GM19328 (cell line): ENCODE measurements around the gene NUBPL.
"Not testable (repeated sequence)": the region's sequence is repeated elsewhere in the genome, so short reads cannot be mapped to it uniquely, and the experiment has no call there.

Experiments used
- ATAC-seq: cut with Tn5 transposase; IDR thresholded peaks from one replicate; pipeline ENCODE4 v1.9.1; 2021; ENCODE audit warnings: mild to moderate bottlenecking, moderate library complexity; ENCODE audit not compliant: unreplicated experiment

Gene NUBPL

GRCh38 chr14:31868096-31868495, 306.9 kb downstream of the NUBPL start:
- not testable (repeated sequence) for ATAC-seq

GRCh38 chr14:31876741-31877140, 315.5 kb downstream of the NUBPL start:
- no peak for ATAC-seq

DNA sequence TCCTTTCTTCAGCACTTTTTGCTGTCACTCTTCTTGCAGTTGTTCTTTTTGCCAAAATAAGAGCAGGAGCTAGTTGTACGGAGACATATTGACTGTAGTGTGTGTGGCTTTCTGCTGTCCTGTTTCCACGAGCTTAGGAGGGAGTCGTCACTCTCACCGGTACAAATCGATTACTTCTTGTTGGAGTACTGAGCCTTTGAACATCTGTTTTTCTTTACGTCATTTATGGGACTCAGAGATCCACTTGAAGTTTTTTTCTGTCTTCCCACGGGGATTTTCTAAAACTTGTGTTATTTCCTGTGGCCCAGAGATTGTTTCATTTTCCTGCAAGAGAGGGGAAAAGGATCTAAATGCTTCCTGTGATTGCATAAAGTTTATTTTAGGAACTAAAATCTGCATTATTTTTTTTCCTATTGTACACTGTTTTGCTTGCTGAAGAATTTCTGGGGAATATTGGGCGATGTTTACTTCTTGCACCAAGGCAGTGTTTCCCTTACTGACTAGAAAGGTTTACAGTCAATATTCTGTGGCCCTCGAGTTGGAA, 316.1 kb downstream of the NUBPL start:
- no peak for ATAC-seq

GRCh38 chr14:31879661-31880348, 318.6 kb downstream of the NUBPL start:
- no peak for ATAC-seq

- no peak for ATAC-seq
Observed at GRCh38 chr14:31880935-31881334, 319.7 kb downstream of the NUBPL start.

GRCh38 chr14:31881531-31882310, 320.5 kb downstream of the NUBPL start:
- ATAC-seq, result no peak

- ATAC-seq, result no peak
Observed at GRCh38 chr14:31884238-31884637, 323.0 kb downstream of the NUBPL start.

DNA sequence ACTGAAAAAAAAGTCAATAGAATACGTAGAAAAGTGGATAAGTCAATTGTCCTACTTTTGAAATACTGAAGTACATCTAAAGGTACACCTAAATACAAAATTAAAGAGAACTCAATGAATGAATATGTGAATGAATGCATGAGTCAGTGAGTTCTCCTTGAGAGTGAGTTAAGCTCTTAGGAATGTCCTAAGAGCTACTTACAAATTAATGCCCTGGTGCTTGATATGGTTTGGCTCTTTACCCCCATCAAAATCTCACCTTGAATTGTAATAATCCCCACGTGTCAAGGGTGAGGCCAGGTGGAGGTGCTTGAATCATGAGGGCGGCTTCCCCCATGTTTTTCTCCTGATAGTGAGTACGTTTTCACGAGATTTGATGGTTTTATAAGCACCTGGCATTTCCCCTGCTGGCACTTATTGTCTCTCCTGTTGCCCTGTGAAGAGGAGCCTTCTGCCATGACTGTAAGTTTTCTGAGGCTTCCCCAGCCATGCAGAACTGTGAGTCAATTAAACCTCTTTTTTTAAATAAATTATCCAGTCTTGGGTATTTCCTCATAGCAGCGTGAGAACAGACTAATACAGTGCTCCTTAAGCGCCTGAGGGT, 323.7 kb downstream of the NUBPL start:
- ATAC-seq, result no peak

DNA sequence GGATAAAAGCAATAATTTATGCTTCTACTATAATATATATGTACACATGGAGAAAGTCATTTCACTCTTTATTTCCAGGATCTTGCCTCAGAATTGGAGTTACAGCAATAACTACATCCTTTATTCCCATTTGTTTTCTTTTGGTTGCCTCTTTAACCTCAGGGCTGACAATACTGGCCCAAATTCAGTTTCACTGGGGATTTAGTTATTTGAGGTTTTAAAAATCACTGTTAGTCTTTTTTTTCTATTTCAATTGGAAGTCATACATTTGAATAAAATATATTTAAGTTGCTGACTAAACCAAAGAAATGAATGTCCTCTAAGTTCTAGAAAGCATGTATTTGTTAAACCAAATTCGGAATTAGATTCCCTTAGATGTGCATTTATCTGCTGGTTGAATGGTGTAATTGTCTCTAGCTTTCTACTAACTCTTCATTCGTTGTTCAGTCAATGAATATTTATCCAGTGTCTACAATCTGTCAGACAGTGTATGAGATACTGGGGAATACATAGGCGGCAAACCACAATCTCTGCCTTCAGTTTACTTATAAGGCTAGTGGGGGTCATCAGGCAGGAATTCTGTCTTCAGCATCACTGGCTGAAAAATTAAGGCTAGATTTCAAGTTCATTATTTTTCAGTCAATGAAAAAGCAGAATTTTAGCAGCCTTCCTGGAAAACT, 325.1 kb downstream of the NUBPL start:
- no peak for ATAC-seq

GRCh38 chr14:31887929-31888580, 326.9 kb downstream of the NUBPL start:
- ATAC-seq, result no peak

DNA sequence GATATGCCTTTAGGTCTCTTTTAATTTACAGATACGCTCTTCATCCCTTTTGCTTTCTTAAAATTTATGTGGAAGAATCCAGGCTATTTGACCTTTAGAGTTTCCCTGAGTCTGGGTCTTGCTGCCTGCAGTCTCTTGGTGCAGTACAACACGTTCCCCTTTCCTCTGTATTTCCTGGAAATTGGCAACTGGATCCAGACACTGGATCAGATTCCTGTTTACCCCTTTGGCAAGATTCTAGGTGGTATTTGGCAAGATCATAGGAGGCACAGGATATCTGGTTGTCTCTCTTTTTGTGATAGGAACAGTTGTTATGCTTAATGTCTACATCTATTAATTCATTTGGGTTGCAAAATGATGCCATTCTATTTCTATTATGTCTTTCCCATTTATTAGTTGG, 328.1 kb downstream of the NUBPL start:
- no peak for ATAC-seq

DNA sequence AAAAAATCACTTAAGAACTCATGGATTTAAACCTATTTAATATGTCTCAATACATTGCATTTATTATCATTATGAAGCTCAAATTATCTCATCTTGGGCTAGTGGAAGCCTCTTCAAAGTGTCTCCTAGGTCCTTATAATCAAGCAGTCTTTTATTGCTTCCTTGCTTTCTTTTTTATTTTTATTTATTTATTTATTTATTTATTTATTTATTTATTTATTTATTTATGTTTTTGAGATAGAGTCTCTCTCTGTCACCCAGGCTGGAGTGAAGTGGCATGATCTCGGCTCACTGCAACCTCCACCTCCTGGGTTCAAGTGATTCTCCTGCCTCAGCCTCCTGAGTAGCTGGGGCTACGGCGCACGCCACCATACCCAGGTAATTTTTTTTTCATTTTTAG, 329.0 kb downstream of the NUBPL start:
- ATAC-seq, result not testable (repeated sequence)

DNA sequence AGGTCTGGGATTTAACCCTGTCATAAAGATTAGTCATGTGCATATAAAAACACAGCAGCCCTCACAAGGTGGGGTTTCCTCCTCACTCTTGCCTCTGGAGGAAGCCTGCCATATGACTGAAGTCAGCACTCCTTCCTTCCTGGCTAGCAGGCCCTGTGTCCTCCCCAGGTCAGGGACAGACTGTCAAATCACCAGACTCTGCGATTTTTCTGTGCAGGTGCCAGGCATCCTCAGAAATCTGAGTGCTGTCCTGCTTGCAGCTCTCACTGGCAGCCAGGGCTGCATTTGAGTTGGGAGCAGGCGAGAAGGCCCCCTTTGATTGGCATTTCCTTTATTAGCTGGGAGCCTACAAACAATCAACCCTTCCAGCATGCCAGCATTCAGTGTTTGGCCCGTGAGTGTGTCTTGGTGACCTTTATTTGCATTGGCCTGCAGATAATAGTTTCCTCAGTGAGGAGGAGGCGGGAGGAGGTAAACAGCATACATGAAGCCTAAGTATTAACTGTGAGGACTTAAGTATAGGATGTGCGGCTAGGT, 332.1 kb downstream of the NUBPL start:
- ATAC-seq, result no peak

GRCh38 chr14:31894351-31894750, 333.1 kb downstream of the NUBPL start:
- no peak for ATAC-seq

- ATAC-seq, result no peak
Observed at GRCh38 chr14:31895206-31895605, 334.0 kb downstream of the NUBPL start.

GRCh38 chr14:31895646-31896045, 334.4 kb downstream of the NUBPL start:
- no peak for ATAC-seq

DNA sequence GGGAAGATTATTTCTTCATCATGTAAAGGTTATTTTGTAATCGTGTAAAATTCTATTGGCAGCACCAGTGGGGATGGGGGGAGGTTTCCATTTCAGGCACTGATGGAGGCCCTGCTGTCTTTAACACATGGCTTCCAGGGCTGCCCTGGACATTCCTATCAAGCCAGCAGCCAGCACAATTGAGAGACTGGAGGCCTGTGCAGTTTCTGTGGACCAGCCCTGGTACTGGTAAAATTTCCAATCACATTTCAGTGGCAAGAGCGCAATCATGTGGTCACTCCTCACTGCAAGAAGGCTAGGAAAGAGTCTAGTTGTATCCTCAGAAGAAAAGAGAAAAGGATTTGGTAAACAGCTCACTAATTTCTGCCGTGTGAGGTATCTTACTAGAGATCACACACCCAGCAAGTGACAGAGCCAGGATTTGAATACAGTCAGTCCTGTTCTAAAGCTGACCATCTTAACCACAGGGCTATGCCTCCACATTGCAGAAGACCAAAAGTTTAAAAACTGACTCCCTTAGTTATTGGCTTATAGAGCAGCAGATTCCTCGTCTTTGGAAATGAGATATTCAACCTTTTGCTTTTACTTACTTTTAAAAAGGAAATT, 336.5 kb downstream of the NUBPL start:
- ATAC-seq, result no peak

DNA sequence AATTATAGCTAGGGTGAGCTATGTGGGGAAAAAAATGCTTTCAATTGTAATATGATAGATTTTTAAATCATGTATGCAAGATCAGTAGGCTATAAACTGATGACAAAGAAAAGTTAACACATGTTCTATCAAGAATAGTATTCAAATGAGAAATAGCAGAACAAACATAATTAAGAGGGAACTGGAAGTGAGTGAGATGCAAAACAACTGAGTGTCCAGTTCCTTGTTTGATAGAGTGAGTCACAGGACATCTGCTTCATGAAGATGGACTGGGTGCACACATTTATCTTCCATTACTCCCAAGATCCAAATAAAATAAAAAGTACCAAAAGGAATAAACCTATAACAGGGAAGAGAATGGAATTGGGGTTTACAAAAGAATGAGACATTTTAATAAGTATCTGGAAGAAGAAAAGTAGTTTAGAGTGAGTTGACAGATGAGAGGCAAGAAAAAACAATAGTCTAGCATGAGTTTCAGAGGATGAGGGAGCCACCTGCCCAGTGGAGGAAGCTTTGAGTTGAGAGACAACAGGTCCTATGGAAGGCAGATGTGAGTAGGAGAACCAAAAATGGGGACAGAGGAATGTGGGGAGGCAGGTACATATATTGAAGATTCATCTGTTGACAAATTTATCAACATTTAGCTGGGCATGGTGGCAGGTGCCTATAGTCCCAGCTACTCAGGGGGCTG, 337.8 kb downstream of the NUBPL start:
- ATAC-seq, result no peak

- ATAC-seq, result no peak
Observed at GRCh38 chr14:31902002-31902401, 340.8 kb downstream of the NUBPL start.
